ENCODE data around the gene TGIF2LX.
"Not testable (repeated sequence)": the region's sequence is repeated elsewhere in the genome, so short reads cannot be mapped to it uniquely, and the experiment has no call there.

DNA sequence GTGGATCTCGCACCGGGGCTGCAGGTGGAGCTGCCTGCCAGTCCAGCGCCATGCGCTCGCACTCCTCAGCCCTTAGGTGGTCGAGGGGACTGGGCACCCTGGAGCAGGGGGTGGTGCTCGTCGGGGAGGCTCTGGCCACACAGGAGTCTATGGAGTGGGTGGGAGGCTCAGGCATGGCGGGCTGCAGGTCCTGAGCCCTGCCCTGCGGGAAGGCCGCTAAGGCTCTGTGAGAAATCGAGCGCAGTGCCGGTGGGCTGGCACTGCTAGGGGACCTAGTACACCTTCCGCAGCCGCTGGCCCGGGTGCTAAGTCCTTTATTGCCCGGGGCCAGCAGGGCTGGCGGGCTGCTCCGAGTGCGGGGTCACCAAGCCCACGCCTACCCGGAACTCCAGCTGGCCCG is 43.9 kb downstream of the TGIF2LX start:
- TF ChIP-seq YY1 (IDR thresholded peaks at IDR 0.05; ENCODE audit: insufficient read depth, insufficient replicate concordance, low read depth, low read length); ZNF451 (CRISPR knock-in tag; IDR thresholded peaks at IDR 0.05): not testable (repeated sequence)
- TF ChIP-seq, protein P1, sequence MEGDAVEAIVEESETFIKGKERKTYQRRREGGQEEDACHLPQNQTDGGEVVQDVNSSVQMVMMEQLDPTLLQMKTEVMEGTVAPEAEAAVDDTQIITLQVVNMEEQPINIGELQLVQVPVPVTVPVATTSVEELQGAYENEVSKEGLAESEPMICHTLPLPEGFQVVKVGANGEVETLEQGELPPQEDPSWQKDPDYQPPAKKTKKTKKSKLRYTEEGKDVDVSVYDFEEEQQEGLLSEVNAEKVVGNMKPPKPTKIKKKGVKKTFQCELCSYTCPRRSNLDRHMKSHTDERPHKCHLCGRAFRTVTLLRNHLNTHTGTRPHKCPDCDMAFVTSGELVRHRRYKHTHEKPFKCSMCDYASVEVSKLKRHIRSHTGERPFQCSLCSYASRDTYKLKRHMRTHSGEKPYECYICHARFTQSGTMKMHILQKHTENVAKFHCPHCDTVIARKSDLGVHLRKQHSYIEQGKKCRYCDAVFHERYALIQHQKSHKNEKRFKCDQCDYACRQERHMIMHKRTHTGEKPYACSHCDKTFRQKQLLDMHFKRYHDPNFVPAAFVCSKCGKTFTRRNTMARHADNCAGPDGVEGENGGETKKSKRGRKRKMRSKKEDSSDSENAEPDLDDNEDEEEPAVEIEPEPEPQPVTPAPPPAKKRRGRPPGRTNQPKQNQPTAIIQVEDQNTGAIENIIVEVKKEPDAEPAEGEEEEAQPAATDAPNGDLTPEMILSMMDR (CRISPR knock-in tag; IDR thresholded peaks at IDR 0.05) = not testable (repeated sequence)
- TF ChIP-seq, protein P2, sequence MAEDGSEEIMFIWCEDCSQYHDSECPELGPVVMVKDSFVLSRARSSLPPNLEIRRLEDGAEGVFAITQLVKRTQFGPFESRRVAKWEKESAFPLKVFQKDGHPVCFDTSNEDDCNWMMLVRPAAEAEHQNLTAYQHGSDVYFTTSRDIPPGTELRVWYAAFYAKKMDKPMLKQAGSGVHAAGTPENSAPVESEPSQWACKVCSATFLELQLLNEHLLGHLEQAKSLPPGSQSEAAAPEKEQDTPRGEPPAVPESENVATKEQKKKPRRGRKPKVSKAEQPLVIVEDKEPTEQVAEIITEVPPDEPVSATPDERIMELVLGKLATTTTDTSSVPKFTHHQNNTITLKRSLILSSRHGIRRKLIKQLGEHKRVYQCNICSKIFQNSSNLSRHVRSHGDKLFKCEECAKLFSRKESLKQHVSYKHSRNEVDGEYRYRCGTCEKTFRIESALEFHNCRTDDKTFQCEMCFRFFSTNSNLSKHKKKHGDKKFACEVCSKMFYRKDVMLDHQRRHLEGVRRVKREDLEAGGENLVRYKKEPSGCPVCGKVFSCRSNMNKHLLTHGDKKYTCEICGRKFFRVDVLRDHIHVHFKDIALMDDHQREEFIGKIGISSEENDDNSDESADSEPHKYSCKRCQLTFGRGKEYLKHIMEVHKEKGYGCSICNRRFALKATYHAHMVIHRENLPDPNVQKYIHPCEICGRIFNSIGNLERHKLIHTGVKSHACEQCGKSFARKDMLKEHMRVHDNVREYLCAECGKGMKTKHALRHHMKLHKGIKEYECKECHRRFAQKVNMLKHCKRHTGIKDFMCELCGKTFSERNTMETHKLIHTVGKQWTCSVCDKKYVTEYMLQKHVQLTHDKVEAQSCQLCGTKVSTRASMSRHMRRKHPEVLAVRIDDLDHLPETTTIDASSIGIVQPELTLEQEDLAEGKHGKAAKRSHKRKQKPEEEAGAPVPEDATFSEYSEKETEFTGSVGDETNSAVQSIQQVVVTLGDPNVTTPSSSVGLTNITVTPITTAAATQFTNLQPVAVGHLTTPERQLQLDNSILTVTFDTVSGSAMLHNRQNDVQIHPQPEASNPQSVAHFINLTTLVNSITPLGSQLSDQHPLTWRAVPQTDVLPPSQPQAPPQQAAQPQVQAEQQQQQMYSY (CRISPR knock-in tag; IDR thresholded peaks at IDR 0.05) = not testable (repeated sequence)
